Gastrocnemius medialis (tissue), 4 donors: Measurements from ENCODE around the gene NOXA1. TPM values are rescaled to one million over a fixed set of nuclear protein-coding genes. Genes with fewer than 3 reads are reported as not detected.

Experiments used
- ATAC-seq, 2 donors: fragments of 150-250 bp; one replicate each; pipeline ENCODE4 v1.9.1; 2016
- DNase-seq, 2 donors: peaks; one replicate each; pipeline ENCODE4 v3.0.0-alpha.2; 2019
- H3K27ac ChIP-seq, 4 donors: fragments of 200-600 bp; sonication (generic); 1 replicate in 1 of 4; 2 replicates in 3 of 4; pipeline ENCODE4 v1.5.1; 2016 to 2018; ENCODE audit warnings: mild to moderate bottlenecking in 2 of 4, moderate library complexity in 1 of 4
- H3K27me3 ChIP-seq, 3 donors: fragments of 200-600 bp; sonication (generic) in 2 of 3; 1 replicate in 1 of 3; 2 replicates in 2 of 3; pipeline versions ENCODE4 v1.5.1 to v1.6.0; 2016 to 2019; ENCODE audit warnings: mild to moderate bottlenecking in 1 of 3, moderate library complexity in 1 of 3
- H3K36me3 ChIP-seq, 2 donors: fragments of 200-600 bp; sonication (generic) in 1 of 2; one replicate each; pipeline ENCODE4 v1.5.1; 2017 to 2018
- H3K4me1 ChIP-seq, 2 donors: fragments of 200-600 bp; sonication (generic) in 1 of 2; one replicate each; pipeline ENCODE4 v1.5.1; 2016 to 2017; ENCODE audit warnings: mild to moderate bottlenecking in 2 of 2
- H3K4me3 ChIP-seq, 4 donors: fragments of 200-600 bp; sonication (generic) in 3 of 4; 1 replicate in 1 of 4; 2 replicates in 3 of 4; pipeline ENCODE4 v1.5.1; 2016 to 2019; ENCODE audit warnings: mild to moderate bottlenecking in 2 of 4
- H3K9me3 ChIP-seq, 3 donors: fragments of 200-600 bp; sonication (generic) in 2 of 3; 1 replicate in 1 of 3; 2 replicates in 2 of 3; pipeline ENCODE4 v1.5.1; 2016 to 2019
- POLR2A ChIP-seq, 2 donors: fragments of 450-650 bp; IDR thresholded peaks; one replicate each; pipeline ENCODE4 v1.6.1; 2017; ENCODE audit warnings: antibody characterized with exemption in 2 of 2, mild to moderate bottlenecking in 2 of 2, moderate library complexity in 2 of 2
- in situ Hi-C, 4 donors: fragments of 200-750 bp; cut with MboI; loops; one replicate each; pipeline versions ENCODE4 v1.15.0 to v1.8.0; 2017; ENCODE audit warnings: low sequenced_read_pairs in 4 of 4
- intact Hi-C: fragments of 100-400 bp; cut with DNase I; formaldehyde crosslinking; loops from one replicate; pipeline ENCODE4 v1.15.1; 2023; ENCODE audit warnings: low total_unique reads
- total RNA-seq, 4 donors: library from RNA; depleted of rRNA; stranded (reverse); fragments of >200 nt; gene quantifications; one replicate each; pipeline versions ENCODE4 v1.1.0 to v1.2.3, GENCODE V29; 2016
- TF ChIP-seq, protein P1 (sequence below), 5 experiments: fragments of 450-650 bp in 3 of 5; fragments of 200-600 bp in 2 of 5; sonication (generic) in 2 of 5; IDR thresholded peaks in 4 of 5; conservative IDR thresholded peaks in 1 of 5; 1 replicate in 4 of 5; 2 replicates in 1 of 5; pipeline ENCODE4 v1.5.1; 2016 to 2019; ENCODE audit warnings: antibody characterized with exemption in 5 of 5, mild to moderate bottlenecking in 3 of 5, moderate library complexity in 3 of 5

Gene NOXA1
- total RNA-seq, 4 donors from 2014 or later, result 0.41 to 2.5 (median 1.8) TPM

DNA sequence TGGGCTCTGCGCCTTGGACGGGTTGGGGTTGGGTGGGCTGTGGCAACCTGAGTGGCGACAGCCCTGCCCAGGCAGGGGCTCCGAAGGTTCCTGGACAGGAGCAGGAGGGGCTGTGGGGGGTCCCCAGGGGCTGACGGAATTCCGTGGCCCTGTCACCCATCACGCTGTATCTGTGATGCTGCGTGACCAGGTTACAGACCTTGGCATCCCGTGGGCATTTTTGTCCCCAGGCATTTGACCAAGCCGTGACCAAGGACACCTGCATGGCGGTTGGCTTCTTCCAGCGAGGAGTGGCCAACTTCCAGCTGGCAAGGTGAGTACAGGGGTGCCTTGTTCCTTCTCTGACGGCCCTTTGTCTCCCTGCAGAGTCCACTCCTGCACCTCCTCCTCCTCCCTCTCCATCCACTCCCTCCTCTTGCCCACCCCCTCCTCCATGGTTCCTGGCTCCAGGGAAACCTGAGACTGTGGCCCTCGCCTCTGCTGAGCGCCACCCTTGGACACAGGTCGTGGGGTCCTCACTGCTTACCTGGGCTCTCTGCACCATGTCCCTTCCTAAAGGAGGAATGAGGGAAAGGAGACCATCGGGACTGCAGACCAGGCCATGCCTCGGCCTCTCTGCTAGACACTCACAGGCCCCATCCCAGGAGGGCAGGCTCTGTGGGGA, 3.0 kb downstream of the NOXA1 start:
- H3K27me3 ChIP-seq, result peaks cover 0 to 3% (median 0%) of the 10 kb centered on the region in 3 donors
- no peaks in the 10 kb centered on the region for H3K36me3 ChIP-seq
- in situ Hi-C loops (no loop called here), intact Hi-C loops (loop anchor here (10.0 kb wide), 1 partner anchor 941 kb away; the partner anchor contains the start of gene SEC16A)
- DNase-seq (no peak), ATAC-seq (no peak)
- no peaks in the 10 kb centered on the region for H3K9me3 ChIP-seq
- H3K4me3 ChIP-seq, result no peak overlapping the region
- peaks cover 14 to 29% of the 10 kb centered on the region in 2 donors for H3K4me1 ChIP-seq
- H3K27ac ChIP-seq, result peak overlapping the region in 2 of 4 donors; percentile 53 to 75
- no peak for TF ChIP-seq POLR2A (IDR thresholded peaks at IDR 0.05)
- TF ChIP-seq, protein P1, sequence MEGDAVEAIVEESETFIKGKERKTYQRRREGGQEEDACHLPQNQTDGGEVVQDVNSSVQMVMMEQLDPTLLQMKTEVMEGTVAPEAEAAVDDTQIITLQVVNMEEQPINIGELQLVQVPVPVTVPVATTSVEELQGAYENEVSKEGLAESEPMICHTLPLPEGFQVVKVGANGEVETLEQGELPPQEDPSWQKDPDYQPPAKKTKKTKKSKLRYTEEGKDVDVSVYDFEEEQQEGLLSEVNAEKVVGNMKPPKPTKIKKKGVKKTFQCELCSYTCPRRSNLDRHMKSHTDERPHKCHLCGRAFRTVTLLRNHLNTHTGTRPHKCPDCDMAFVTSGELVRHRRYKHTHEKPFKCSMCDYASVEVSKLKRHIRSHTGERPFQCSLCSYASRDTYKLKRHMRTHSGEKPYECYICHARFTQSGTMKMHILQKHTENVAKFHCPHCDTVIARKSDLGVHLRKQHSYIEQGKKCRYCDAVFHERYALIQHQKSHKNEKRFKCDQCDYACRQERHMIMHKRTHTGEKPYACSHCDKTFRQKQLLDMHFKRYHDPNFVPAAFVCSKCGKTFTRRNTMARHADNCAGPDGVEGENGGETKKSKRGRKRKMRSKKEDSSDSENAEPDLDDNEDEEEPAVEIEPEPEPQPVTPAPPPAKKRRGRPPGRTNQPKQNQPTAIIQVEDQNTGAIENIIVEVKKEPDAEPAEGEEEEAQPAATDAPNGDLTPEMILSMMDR (IDR thresholded peaks at IDR 0.05 in 4 of 5, conservative IDR thresholded peaks at IDR 0.05 in 1 of 5), result no peak

DNA sequence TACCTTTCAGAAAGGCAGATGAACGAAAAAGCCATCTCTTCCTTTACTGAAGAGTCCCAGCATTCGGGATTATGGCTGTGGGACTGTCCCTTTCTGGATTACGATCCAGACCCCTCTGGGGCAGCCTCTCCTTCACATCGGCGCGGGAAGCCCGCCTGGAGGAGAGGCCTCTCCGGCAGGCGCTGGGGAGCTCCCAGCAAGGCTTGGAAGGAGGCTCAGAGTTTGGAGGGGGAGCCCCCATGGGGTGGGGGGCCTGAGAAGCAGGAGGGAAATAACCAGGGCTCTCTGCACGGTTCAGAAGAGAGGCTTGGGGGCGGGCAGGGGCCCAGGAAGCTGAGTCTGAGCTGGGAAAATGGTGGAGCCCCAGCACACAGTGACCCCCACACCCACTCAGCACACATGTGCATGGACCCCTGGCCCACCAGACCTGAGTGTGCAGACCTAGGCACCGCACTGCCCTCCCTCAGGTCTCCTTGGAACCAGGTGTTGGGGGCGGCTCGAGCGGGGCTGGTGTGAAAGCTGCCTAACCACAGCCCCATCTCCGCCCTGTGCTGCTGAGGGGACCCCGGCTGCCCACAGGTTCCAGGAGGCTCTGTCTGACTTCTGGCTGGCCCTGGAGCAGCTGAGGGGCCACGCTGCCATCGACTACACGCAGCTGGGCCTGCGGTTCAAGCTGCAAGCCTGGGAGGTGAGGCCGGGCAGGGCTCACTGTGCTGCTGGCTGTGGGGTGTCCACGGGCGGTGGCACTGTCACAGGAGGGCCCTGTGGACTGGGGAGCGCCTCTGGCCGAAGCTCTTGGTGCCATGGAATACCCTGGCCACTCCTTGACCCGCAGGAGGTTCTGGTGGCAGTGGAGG, 4.5 kb downstream of the NOXA1 start:
- Histone ChIP-seq H3K4me1 (peaks cover 5 to 19% of the 10 kb centered on the region in 2 donors), H3K36me3 (no peaks in the 10 kb centered on the region), H3K27ac (no peak overlapping the region), H3K4me3 (no peak overlapping the region), H3K9me3 (no peaks in the 10 kb centered on the region), H3K27me3 (peaks cover 0 to 3% (median 0%) of the 10 kb centered on the region in 3 donors)
- intact Hi-C loops, result loop anchor here (10.0 kb wide), 1 partner anchor 943 kb away; the partner anchor contains the start of gene SEC16A
- ATAC-seq (no peak), DNase-seq (no peak)
- TF ChIP-seq, protein P1 (IDR thresholded peaks at IDR 0.05 in 4 of 5, conservative IDR thresholded peaks at IDR 0.05 in 1 of 5), result no peak
- TF ChIP-seq POLR2A (IDR thresholded peaks at IDR 0.05), result no peak
- in situ Hi-C loops, result no loop called here

DNA sequence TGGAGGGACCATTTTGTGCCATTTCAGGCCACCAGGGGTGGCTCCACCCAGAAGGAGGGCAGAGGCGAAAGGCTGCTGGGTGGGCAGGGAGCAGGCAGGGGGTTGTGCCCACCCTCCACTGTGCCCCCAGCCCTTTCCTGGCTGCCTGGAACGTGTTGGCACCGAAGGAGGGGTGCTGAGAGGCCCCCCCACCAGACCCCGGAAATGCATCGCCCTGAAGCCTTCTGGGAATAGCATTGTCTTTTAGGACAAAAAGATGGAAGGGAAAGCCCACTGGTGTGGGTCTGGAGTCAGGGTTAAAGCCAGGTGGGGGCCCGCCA, 5.1 kb downstream of the NOXA1 start:
- Histone ChIP-seq H3K4me1 (peaks cover 5 to 19% of the 10 kb centered on the region in 2 donors), H3K27me3 (peaks cover 0 to 3% (median 0%) of the 10 kb centered on the region in 3 donors), H3K36me3 (no peaks in the 10 kb centered on the region), H3K9me3 (no peaks in the 10 kb centered on the region), H3K4me3 (no peak overlapping the region), H3K27ac (no peak overlapping the region)
- intact Hi-C loops (loop anchor here (10.0 kb wide), 1 partner anchor 943 kb away; the partner anchor contains the start of gene SEC16A), in situ Hi-C loops (no loop called here)
- ATAC-seq (no peak), DNase-seq (no peak)
- TF ChIP-seq, protein P1 (IDR thresholded peaks at IDR 0.05 in 4 of 5, conservative IDR thresholded peaks at IDR 0.05 in 1 of 5), result no peak
- no peak for TF ChIP-seq POLR2A (IDR thresholded peaks at IDR 0.05)

DNA sequence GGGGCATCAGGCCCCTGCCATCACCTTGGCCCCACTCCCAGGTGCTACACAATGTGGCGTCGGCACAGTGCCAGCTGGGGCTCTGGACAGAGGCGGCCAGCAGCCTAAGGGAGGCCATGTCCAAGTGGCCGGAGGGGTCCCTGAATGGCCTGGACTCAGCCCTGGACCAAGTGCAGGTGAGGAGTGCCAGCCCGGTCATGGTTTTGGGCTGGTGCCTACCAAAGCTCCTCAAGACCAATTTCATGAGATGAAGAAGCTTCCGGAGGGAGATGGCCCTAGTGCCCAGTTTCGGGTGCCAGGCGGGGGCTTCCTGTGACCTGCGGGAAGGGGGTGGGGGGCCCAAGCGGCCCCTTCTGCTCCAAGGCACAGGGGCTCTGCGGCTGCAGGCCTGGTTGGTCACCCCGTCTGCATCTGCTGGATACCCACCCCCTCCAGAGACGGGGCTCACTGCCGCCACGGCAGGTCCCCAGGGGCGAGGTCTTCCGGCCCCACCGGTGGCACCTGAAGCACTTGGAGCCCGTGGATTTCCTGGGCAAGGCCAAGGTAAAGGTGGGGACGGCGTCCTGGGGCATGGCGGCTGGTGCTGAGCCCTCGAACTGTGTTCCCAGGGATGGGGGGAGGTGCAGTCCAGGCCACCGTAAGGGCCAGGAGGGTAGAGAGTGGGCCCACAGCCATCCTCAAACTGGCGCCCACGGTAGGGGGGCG, 5.8 kb downstream of the NOXA1 start:
- no peaks in the 10 kb centered on the region for H3K9me3 ChIP-seq
- H3K27me3 ChIP-seq, result peaks cover 0 to 3% (median 0%) of the 10 kb centered on the region in 3 donors
- intact Hi-C loops, result loop anchor here (10.0 kb wide), 1 partner anchor 944 kb away; the partner anchor contains the start of gene SEC16A
- DNase-seq (no peak), ATAC-seq (no peak)
- no peaks in the 10 kb centered on the region for H3K36me3 ChIP-seq
- TF ChIP-seq, protein P1 (IDR thresholded peaks at IDR 0.05 in 4 of 5, conservative IDR thresholded peaks at IDR 0.05 in 1 of 5), result no peak
- TF ChIP-seq POLR2A (IDR thresholded peaks at IDR 0.05), result no peak
- in situ Hi-C loops, result no loop called here
- H3K4me3 ChIP-seq, result no peak overlapping the region
- peaks cover 5 to 17% of the 10 kb centered on the region in 2 donors for H3K4me1 ChIP-seq
- H3K27ac ChIP-seq, result no peak overlapping the region
